Esophagus muscularis mucosa (tissue), 4 donors: ENCODE data around the gene MINDY3.

Source experiments
- EP300 ChIP-seq: sonication (generic); formaldehyde crosslinking; IDR thresholded peaks from one replicate; pipeline ENCODE4 v1.6.1; 2017; ENCODE audit warnings: antibody characterized with exemption
- POLR2A ChIP-seq: fragments of 450-650 bp; IDR thresholded peaks from one replicate; pipeline ENCODE4 v1.6.1; 2017; ENCODE audit warnings: antibody characterized with exemption, moderate library complexity, mild to moderate bottlenecking, low read depth
- TF ChIP-seq, protein P1 (sequence below), 3 experiments: fragments of 200-600 bp in 2 of 3; fragments of 450-650 bp in 1 of 3; sonication (generic) in 2 of 3; IDR thresholded peaks; one replicate each; pipeline ENCODE4 v1.5.1; 2017 to 2019; ENCODE audit warnings: antibody characterized with exemption in 3 of 3, mild to moderate bottlenecking in 2 of 3, moderate library complexity in 1 of 3

DNA sequence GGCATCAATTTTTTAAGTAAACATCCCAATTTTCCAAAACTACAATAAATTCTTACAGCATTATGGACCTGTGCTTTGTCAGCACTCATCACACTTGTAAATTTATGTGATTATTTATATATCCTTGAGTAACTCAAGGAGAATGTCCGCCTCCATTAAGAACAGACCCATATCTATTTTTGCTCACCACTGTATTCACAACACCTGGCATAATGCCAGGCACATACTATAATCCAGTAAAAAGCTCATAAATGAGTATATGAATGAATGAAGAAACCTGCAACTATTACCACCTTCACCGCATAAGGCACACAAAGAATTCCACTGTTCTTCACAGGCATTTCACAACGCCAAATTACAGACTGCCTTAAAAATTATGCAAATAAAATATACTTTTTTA lies 46.9 kb downstream of the MINDY3 start:
- TF ChIP-seq, protein P1, sequence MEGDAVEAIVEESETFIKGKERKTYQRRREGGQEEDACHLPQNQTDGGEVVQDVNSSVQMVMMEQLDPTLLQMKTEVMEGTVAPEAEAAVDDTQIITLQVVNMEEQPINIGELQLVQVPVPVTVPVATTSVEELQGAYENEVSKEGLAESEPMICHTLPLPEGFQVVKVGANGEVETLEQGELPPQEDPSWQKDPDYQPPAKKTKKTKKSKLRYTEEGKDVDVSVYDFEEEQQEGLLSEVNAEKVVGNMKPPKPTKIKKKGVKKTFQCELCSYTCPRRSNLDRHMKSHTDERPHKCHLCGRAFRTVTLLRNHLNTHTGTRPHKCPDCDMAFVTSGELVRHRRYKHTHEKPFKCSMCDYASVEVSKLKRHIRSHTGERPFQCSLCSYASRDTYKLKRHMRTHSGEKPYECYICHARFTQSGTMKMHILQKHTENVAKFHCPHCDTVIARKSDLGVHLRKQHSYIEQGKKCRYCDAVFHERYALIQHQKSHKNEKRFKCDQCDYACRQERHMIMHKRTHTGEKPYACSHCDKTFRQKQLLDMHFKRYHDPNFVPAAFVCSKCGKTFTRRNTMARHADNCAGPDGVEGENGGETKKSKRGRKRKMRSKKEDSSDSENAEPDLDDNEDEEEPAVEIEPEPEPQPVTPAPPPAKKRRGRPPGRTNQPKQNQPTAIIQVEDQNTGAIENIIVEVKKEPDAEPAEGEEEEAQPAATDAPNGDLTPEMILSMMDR (IDR thresholded peaks at IDR 0.05), result no peak
- no peak for TF ChIP-seq POLR2A
- no peak for TF ChIP-seq EP300
